ENCODE results near the gene GLRX2. TPM values are rescaled to one million over a fixed set of nuclear protein-coding genes. Genes with fewer than 3 reads are reported as not detected.

The GLRX2 gene
- total RNA-seq, 1 experiment from 2014 or later: 40.1 TPM

DNA sequence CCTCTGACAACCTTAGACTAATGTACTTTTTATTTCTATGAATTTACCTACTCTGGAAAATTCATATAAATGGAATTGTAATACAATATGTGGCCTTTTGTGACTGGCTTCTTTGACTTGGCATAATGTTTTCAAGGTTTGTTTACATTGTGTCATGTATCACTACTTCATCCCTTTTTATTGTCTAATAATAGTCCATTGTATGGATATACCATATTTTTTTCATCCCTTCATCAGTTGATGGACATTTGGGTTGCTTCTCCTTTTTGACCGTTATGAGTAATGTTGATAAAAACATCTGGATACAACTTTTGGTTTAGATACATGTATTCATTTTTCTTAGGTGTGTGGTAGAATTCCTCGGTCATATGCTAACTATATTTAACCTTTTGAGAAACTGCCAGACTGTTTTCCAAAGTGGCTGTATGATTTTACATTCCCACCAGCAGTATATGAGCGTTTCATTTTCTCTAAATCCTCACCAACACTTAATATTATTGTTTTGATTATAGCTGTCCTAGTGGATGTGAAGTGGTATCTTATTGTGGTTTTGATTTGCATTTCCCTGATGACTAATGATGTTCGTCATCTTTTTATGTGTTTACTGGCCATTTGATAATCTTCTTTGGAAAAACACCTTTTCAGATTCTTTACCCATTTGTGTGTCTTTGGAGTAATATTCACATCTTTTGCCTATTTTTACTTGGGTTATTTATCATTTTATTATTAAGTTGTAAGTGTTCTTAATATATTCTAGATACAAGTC is 42.3 kb downstream of the GLRX2 start:
- no peak for ATAC-seq
- TF ChIP-seq TCF7L2 (IDR thresholded peaks at IDR 0.05; ENCODE audit: low read depth, low read length): no peak
- TF ChIP-seq CTCF (IDR thresholded peaks at IDR 0.05): no peak
- no peak for TF ChIP-seq POLR2AphosphoS5 (IDR thresholded peaks at IDR 0.05; ENCODE audit: low read depth, low read length)
- TF ChIP-seq, protein P1, sequence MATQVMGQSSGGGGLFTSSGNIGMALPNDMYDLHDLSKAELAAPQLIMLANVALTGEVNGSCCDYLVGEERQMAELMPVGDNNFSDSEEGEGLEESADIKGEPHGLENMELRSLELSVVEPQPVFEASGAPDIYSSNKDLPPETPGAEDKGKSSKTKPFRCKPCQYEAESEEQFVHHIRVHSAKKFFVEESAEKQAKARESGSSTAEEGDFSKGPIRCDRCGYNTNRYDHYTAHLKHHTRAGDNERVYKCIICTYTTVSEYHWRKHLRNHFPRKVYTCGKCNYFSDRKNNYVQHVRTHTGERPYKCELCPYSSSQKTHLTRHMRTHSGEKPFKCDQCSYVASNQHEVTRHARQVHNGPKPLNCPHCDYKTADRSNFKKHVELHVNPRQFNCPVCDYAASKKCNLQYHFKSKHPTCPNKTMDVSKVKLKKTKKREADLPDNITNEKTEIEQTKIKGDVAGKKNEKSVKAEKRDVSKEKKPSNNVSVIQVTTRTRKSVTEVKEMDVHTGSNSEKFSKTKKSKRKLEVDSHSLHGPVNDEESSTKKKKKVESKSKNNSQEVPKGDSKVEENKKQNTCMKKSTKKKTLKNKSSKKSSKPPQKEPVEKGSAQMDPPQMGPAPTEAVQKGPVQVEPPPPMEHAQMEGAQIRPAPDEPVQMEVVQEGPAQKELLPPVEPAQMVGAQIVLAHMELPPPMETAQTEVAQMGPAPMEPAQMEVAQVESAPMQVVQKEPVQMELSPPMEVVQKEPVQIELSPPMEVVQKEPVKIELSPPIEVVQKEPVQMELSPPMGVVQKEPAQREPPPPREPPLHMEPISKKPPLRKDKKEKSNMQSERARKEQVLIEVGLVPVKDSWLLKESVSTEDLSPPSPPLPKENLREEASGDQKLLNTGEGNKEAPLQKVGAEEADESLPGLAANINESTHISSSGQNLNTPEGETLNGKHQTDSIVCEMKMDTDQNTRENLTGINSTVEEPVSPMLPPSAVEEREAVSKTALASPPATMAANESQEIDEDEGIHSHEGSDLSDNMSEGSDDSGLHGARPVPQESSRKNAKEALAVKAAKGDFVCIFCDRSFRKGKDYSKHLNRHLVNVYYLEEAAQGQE (IDR thresholded peaks at IDR 0.05; ENCODE audit: insufficient read depth in 1 of 2, low read depth in 2 of 2, low read length in 1 of 2): no peak
- TF ChIP-seq SIN3A (IDR thresholded peaks at IDR 0.05; ENCODE audit: borderline replicate concordance, insufficient read depth, low read depth, low read length): no peak
- POLR2A ChIA-PET: no interaction called here
- intact Hi-C loops (cut with micrococcal nuclease; ENCODE audit: unreplicated experiment) (no loop called here), in situ Hi-C loops (cut with HindIII; ENCODE audit: low pct_unique_long_range_greater_than_20kb, low sequenced_read_pairs) (no loop called here)
- no TSS peak for BruUV-seq (replicated peaks)
- peaks cover 8% of the 10 kb centered on the region; the same call in 1 of the 2 replicates for H3K4me1 ChIP-seq (ENCODE audit: control insufficient read depth, insufficient read depth, low read length)
- no peak overlapping the region for H3K4me3 ChIP-seq (ENCODE audit: low read depth in 2 of 2, low read length in 2 of 2)
- no peaks in the 10 kb centered on the region for H3K9me3 ChIP-seq (ENCODE audit: control insufficient read depth, insufficient read depth, low read depth, low read length)
- no peak overlapping the region for H3K27ac ChIP-seq (ENCODE audit: low read length)
- H3K36me3 ChIP-seq (ENCODE audit: control insufficient read depth, insufficient read depth, low read length): peaks cover 18% of the 10 kb centered on the region
- DNase-seq (ENCODE audit: low read depth, low spot score): no peak
- no peaks in the 10 kb centered on the region for H3K27me3 ChIP-seq (ENCODE audit: control insufficient read depth, insufficient read depth, low read length)
- CTCF ChIA-PET: no interaction called here

GRCh38 chr1:193060938-193061337 is 44.3 kb downstream of the GLRX2 start:
- H3K9me3 ChIP-seq (ENCODE audit: control insufficient read depth, insufficient read depth, low read depth, low read length): no peaks in the 10 kb centered on the region
- peak overlapping the region; percentile 93 for H3K27ac ChIP-seq (ENCODE audit: low read length)
- peaks cover 22% of the 10 kb centered on the region for H3K36me3 ChIP-seq (ENCODE audit: control insufficient read depth, insufficient read depth, low read length)
- intact Hi-C loops (cut with micrococcal nuclease; ENCODE audit: unreplicated experiment): no loop called here
- no peak for ATAC-seq
- DNase-seq (ENCODE audit: low read depth, low spot score): no peak
- no peaks in the 10 kb centered on the region for H3K27me3 ChIP-seq (ENCODE audit: control insufficient read depth, insufficient read depth, low read length)
- peak overlapping the region; percentile 95 for H3K4me3 ChIP-seq (ENCODE audit: low read depth in 2 of 2, low read length in 2 of 2)
- BruUV-seq (replicated peaks): no TSS peak
- TF ChIP-seq CTCF (IDR thresholded peaks at IDR 0.05) (no peak), TCF7L2 (IDR thresholded peaks at IDR 0.05; ENCODE audit: low read depth, low read length) (no peak), SIN3A (IDR thresholded peaks at IDR 0.05; ENCODE audit: borderline replicate concordance, insufficient read depth, low read depth, low read length) (no peak), POLR2AphosphoS5 (IDR thresholded peaks at IDR 0.05; ENCODE audit: low read depth, low read length) (no peak)
- TF ChIP-seq, protein P1 (IDR thresholded peaks at IDR 0.05; ENCODE audit: insufficient read depth in 1 of 2, low read depth in 2 of 2, low read length in 1 of 2): no peak
- CTCF ChIA-PET: no interaction called here
- POLR2A ChIA-PET: no interaction called here
- H3K4me1 ChIP-seq (ENCODE audit: control insufficient read depth, insufficient read depth, low read length): peaks cover 19% of the 10 kb centered on the region
- in situ Hi-C loops (cut with HindIII; ENCODE audit: low pct_unique_long_range_greater_than_20kb, low sequenced_read_pairs): no loop called here
